OCI-LY3 (cell line): Measurements from ENCODE around the gene AGFG1.

Source experiments
- EZH2phosphoT487 ChIP-seq: fragments of 200-600 bp; shearing (Covaris generic); IDR thresholded peaks from 2 replicates; pipeline ENCODE4 v1.6.1; 2018; ENCODE audit warnings: antibody characterized with exemption, mixed run types, low read depth
- TF ChIP-seq, protein P1 (sequence below): fragments of 200-600, 300-600 bp; sonication (generic); IDR thresholded peaks from 2 replicates; pipeline ENCODE4 v1.5.1; 2014; ENCODE audit warnings: antibody characterized with exemption, low read length, low read depth

DNA sequence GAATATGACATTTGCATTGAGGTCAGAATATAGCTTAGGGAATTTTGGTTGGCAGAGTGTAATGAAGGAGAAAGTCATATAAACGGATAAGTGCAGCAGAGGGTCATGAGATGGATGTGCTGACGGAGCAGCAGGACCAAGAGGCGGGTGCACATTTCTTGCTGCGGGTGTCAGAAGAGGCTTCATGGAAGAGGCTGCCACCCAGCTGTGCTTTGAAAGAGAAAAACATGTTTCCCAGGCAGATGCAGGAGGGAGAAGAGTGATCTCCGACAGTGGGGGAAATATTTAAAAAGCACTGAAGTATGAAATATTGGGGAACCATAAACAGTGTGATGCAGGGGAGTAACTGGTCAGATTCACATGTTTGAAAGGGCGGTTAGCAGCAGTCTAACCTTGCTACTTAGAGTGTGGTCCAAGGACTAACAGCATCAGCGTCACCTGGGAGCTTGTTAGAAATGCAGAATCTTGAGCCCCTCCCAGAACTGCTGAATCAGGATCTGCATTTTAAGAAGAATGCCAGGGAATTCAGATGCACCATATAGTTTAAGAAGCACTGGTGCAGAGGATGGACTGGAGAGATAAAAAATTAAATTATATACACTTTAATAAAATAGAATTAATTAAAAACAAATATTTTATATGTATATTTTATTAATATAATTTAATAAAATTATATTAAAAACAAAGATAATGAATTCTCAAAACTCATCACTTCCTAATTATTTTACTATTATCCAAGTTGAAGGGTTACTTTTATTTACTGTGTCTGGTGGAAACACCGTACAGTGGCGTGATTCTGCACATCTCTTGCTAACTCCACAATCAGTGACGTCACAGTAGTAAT lies 48.1 kb upstream of the AGFG1 start:
- TF ChIP-seq, protein P1, sequence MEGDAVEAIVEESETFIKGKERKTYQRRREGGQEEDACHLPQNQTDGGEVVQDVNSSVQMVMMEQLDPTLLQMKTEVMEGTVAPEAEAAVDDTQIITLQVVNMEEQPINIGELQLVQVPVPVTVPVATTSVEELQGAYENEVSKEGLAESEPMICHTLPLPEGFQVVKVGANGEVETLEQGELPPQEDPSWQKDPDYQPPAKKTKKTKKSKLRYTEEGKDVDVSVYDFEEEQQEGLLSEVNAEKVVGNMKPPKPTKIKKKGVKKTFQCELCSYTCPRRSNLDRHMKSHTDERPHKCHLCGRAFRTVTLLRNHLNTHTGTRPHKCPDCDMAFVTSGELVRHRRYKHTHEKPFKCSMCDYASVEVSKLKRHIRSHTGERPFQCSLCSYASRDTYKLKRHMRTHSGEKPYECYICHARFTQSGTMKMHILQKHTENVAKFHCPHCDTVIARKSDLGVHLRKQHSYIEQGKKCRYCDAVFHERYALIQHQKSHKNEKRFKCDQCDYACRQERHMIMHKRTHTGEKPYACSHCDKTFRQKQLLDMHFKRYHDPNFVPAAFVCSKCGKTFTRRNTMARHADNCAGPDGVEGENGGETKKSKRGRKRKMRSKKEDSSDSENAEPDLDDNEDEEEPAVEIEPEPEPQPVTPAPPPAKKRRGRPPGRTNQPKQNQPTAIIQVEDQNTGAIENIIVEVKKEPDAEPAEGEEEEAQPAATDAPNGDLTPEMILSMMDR: no peak
- TF ChIP-seq EZH2phosphoT487: no peak
